Adrenal gland (tissue), 19 donors: ENCODE measurements around the gene MYOCD. TPM values are rescaled to one million over a fixed set of nuclear protein-coding genes. Genes with fewer than 3 reads are reported as not detected.

ENCODE experiments used
- DNase-seq, 7 donors: peaks; one replicate each; pipeline ENCODE4 v3.0.0-alpha.2; 2019 to 2020
- H3K27ac ChIP-seq, 5 donors: fragments of 200-600 bp; sonication (generic) in 4 of 5; 1 replicate in 3 of 5; 2 replicates in 2 of 5; pipeline versions ENCODE4 v1.5.1 to v1.8.0; 2016 to 2020; ENCODE audit warnings: mild to moderate bottlenecking in 1 of 5
- H3K27me3 ChIP-seq: fragments of 200-600 bp; 2 replicates; pipeline ENCODE4 v1.8.0; 2021
- H3K36me3 ChIP-seq, 2 donors: fragments of 200-600 bp; replicated peaks in 1 of 2; 1 replicate in 1 of 2; 2 replicates in 1 of 2; pipeline versions ENCODE4 v1.5.1 to v1.8.0; 2018 to 2022
- H3K4me1 ChIP-seq, 2 donors: fragments of 200-600 bp; replicated peaks in 1 of 2; 1 replicate in 1 of 2; 2 replicates in 1 of 2; pipeline versions ENCODE4 v1.5.1 to v1.8.0; 2018 to 2021
- H3K4me3 ChIP-seq, 4 donors: fragments of 200-600 bp; sonication (generic) in 3 of 4; one replicate each; pipeline ENCODE4 v1.5.1; 2016 to 2018
- H3K9me3 ChIP-seq, 3 donors: fragments of 200-600 bp; sonication (generic) in 1 of 3; replicated peaks in 1 of 3; 1 replicate in 2 of 3; 2 replicates in 1 of 3; pipeline versions ENCODE4 v1.5.1 to v1.8.0; 2016 to 2021
- POLR2A ChIP-seq, 2 donors: fragments of 450-650 bp; IDR thresholded peaks; one replicate each; pipeline ENCODE4 v1.6.1; 2017; ENCODE audit warnings: antibody characterized with exemption in 2 of 2, mild to moderate bottlenecking in 2 of 2, moderate library complexity in 1 of 2
- WGBS, 4 donors: extraction: QIAGEN DNeasy Blood & Tissue Kit in 2 of 4; methylation state at CpG; one replicate each; pipeline versions ENCODE4 v1.1.5 to v1.1.7; 2013 to 2017; 5-methylcytosine and 5-hydroxymethylcytosine counted together
- intact Hi-C, 2 donors: fragments of 100-400 bp; cut with DNase I; formaldehyde crosslinking; loops; one replicate each; pipeline versions ENCODE4 v1.14.1 to v1.15.0; 2022 to 2023
- long read RNA-seq, 10 donors: library from polyadenylated mRNA in 3 of 10; unstranded in 2 of 10; stranded (forward) in 1 of 10; transcript quantifications; one replicate each; pipeline ENCODE4 v2.0.0 and lab custom pipeline, GENCODE V29; 2021 to 2026
- polyA plus RNA-seq, 3 donors: library from polyadenylated mRNA; stranded (reverse); fragments of 200-250 nt in 2 of 3; fragments of 350-450 nt in 1 of 3; fragmentation: Illumina TruSeq in 1 of 3; extraction: RNeasy Lipid Tissue Mini Kit (QIAGEN cat#74804) in 1 of 3; gene quantifications; one replicate each; pipeline ENCODE4 v1.2.3, GENCODE V29; 2013 to 2014
- total RNA-seq, 9 donors: library from RNA; depleted of rRNA in 4 of 9; stranded (reverse); fragments of >200 nt in 4 of 9; fragments of 120-200 nt in 1 of 9; fragmentation: NEBNext Ultra II Directional in 1 of 9; extraction: Animal tissue kit (Norgen Biotek cat#: 25700) in 1 of 9; gene quantifications; one replicate each; pipeline versions ENCODE4 v1.1.0 to v1.2.4, GENCODE V29; 2013 to 2023
- TF ChIP-seq, protein P1 (sequence below), 6 experiments: fragments of 450-650 bp in 4 of 6; fragments of 200-600 bp in 2 of 6; sonication (generic) in 1 of 6; IDR thresholded peaks; 1 replicate in 5 of 6; 2 replicates in 1 of 6; pipeline versions ENCODE4 v1.5.1 to v1.8.0; 2016 to 2021; ENCODE audit warnings: antibody characterized with exemption in 6 of 6, mild to moderate bottlenecking in 2 of 6, moderate library complexity in 1 of 6
- donor health status: healthy with polysubstance abuse.
- donor health status: Bipolar disorder and iron deficiency.
- donor health status: DM: yes; HTN: yes; CAD: no.
- donor health status: DM: no; HTN: no; CAD: no.
- donor health status: DM: no; HTN: no; CAD: no.
- donor health status: DM: yes; HTN: yes; CAD: no.

The MYOCD gene
- total RNA-seq, result 1 to 10 TPM in 5 of 9 donors, under 1 TPM in 4; 0.18 to 4.3 (median 1.2) TPM
- polyA plus RNA-seq, result under 1 TPM; 0.57 to 0.97 (median 0.77) TPM
- long read RNA-seq, donor 1, result 0 reads
- long read RNA-seq, donor 2, result 0 reads
- long read RNA-seq, donor 3, result 0 reads
- long read RNA-seq, donor 4, partial matches to known transcripts, result 0 of 1 reads
- long read RNA-seq, donor 4, other reads (novel, unspliced or antisense), result 1 of 1 reads
- long read RNA-seq, donor 5, result 0 reads
- long read RNA-seq, donor 6, result 0 reads
- long read RNA-seq, donor 7, result 0 reads
- long read RNA-seq, donor 8, result 0 reads
- long read RNA-seq, donor 9, result 0 reads
- long read RNA-seq, donor 10, result 0 reads

DNA sequence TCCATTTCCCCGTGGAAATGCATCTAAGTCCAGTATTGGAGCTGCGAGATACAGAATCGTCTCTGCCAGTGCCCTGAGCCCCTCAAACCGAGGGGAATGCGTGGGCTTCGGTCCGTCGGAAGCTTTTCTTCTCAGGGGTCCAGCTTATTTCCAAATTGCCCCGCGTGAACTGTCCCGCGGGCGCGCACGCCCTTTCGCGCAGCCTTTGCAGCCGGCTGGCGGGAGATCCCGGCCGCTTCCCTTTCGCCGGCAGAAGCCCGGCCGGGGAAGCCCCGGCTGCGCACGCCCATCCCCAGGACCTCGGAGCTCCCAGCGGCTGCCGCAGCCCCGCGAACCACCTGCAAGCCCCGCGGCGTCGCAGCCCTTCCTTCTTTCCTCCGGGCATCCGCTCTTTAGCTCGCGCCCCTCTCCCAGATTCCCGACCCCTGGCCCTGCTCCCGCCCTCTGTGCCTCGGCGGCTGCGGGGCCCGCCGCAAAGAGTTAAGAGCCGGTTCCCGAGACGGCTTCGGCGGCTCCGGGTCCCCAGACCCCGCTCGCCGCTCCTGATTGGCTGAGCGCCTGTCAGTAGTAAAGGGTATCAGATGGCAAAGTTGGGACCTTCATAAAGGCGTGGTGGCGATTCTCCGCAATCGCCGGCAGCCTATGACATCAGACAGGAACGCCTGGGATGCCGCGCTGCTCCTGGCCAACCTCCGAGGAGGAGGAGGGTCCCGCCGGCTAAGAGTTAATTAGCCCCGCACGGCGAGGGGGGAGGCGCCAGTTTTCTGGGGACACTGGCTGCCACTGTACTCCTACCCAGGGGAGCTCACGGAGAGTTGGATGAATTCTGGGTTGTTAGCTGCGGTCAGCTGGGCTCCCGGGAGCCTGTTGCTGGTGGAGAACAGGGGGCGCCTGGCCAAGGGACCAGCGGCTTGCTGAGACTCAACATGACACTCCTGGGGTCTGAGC lies at the start of gene MYOCD:
Gene MYOCD, plus strand, starts transcription at position 628 of the 948 bp plus-strand sequence. Its CDS starts 299 bp downstream, at position 927.
- no peaks in the 10 kb centered on the region for H3K4me1 ChIP-seq
- WGBS, 4 donors, result 1 to 4% (median 2%) methylated on average over 39 to 78 of the region's 78 CpGs
- intact Hi-C loops, result loop anchor here in 1 of 2 donors (10.0 kb wide), 1 partner anchor 411 kb away; no protein-coding TSS in a partner anchor
- no peak within 1 kb of the TSS for H3K27ac ChIP-seq
- TF ChIP-seq POLR2A (IDR thresholded peaks at IDR 0.05), result no peak
- TF ChIP-seq, protein P1, sequence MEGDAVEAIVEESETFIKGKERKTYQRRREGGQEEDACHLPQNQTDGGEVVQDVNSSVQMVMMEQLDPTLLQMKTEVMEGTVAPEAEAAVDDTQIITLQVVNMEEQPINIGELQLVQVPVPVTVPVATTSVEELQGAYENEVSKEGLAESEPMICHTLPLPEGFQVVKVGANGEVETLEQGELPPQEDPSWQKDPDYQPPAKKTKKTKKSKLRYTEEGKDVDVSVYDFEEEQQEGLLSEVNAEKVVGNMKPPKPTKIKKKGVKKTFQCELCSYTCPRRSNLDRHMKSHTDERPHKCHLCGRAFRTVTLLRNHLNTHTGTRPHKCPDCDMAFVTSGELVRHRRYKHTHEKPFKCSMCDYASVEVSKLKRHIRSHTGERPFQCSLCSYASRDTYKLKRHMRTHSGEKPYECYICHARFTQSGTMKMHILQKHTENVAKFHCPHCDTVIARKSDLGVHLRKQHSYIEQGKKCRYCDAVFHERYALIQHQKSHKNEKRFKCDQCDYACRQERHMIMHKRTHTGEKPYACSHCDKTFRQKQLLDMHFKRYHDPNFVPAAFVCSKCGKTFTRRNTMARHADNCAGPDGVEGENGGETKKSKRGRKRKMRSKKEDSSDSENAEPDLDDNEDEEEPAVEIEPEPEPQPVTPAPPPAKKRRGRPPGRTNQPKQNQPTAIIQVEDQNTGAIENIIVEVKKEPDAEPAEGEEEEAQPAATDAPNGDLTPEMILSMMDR (IDR thresholded peaks at IDR 0.05), result no peak
- peak in 2 of 7 donors; percentile 2 to 11 for DNase-seq
- no peaks in the 10 kb centered on the region for H3K9me3 ChIP-seq
- H3K27me3 ChIP-seq, result peaks cover 5% of the 10 kb centered on the region
- H3K4me3 ChIP-seq, result peak within 1 kb of the TSS in 2 of 4 donors; percentile 40 to 44
- no peaks in the 10 kb centered on the region for H3K36me3 ChIP-seq

- no peak for TF ChIP-seq POLR2A (IDR thresholded peaks at IDR 0.05)
- TF ChIP-seq, protein P1 (IDR thresholded peaks at IDR 0.05), result no peak
- 69 to 86% (median 81%) methylated on average over 2 of the region's 2 CpGs for WGBS, 4 donors
- no peak for DNase-seq
- Histone ChIP-seq H3K9me3 (no peaks in the 10 kb centered on the region), H3K36me3 (no peaks in the 10 kb centered on the region), H3K4me1 (no peaks in the 10 kb centered on the region), H3K27ac (no peak overlapping the region), H3K27me3 (no peaks in the 10 kb centered on the region), H3K4me3 (no peak overlapping the region)
- intact Hi-C loops, result no loop called here
These were observed 49.5 kb upstream of the MYOCD start for GRCh38 chr17:12616161-12616560.

- no peak for DNase-seq
- 79 to 94% (median 82%) methylated on average over 2 of the region's 2 CpGs for WGBS, 4 donors
- Histone ChIP-seq H3K4me1 (no peaks in the 10 kb centered on the region), H3K9me3 (no peaks in the 10 kb centered on the region), H3K36me3 (no peaks in the 10 kb centered on the region), H3K4me3 (no peak overlapping the region), H3K27ac (no peak overlapping the region), H3K27me3 (no peaks in the 10 kb centered on the region)
- intact Hi-C loops, result no loop called here
- TF ChIP-seq, protein P1 (IDR thresholded peaks at IDR 0.05), result no peak
- TF ChIP-seq POLR2A (IDR thresholded peaks at IDR 0.05), result no peak
These were observed 47.1 kb upstream of the MYOCD start for GRCh38 chr17:12618557-12618956.
